Spleen (tissue), 11 donors: ENCODE results near the gene EP400. TPM values are rescaled to one million over a fixed set of nuclear protein-coding genes. Genes with fewer than 3 reads are reported as not detected.

Experiments
- DNase-seq: peaks from one replicate; pipeline ENCODE4 v3.0.0-alpha.2; 2020
- H3K27ac ChIP-seq, 8 donors: fragments of 200-600 bp; sonication (generic) in 7 of 8; 1 replicate in 4 of 8; 2 replicates in 4 of 8; pipeline versions ENCODE4 v1.5.0 to v1.8.0; 2016 to 2021; ENCODE audit warnings: inconsistent platforms in 4 of 8, mild to moderate bottlenecking in 4 of 8, moderate library complexity in 1 of 8
- H3K27me3 ChIP-seq, 7 donors: fragments of 200-600 bp; sonication (generic) in 6 of 7; replicated peaks in 1 of 7; 1 replicate in 4 of 7; 2 replicates in 3 of 7; pipeline versions ENCODE4 v1.5.0 to v1.8.0; 2016 to 2021; ENCODE audit warnings: inconsistent platforms in 3 of 7, mild to moderate bottlenecking in 1 of 7
- H3K36me3 ChIP-seq, 6 donors: fragments of 200-600 bp; sonication (generic) in 5 of 6; 1 replicate in 4 of 6; 2 replicates in 2 of 6; pipeline versions ENCODE4 v1.5.0 to v1.8.0; 2016 to 2021; ENCODE audit warnings: inconsistent platforms in 2 of 6
- H3K4me1 ChIP-seq, 6 donors: fragments of 200-600 bp; sonication (generic) in 5 of 6; 1 replicate in 3 of 6; 2 replicates in 3 of 6; pipeline versions ENCODE4 v1.5.0 to v1.8.0; 2016 to 2021; ENCODE audit warnings: inconsistent platforms in 3 of 6
- H3K4me3 ChIP-seq, 8 donors: fragments of 200-600 bp; sonication (generic) in 7 of 8; 1 replicate in 4 of 8; 2 replicates in 4 of 8; pipeline versions ENCODE4 v1.5.0 to v1.8.0; 2016 to 2021; ENCODE audit warnings: inconsistent platforms in 4 of 8, mild to moderate bottlenecking in 4 of 8, moderate library complexity in 2 of 8
- H3K9me3 ChIP-seq, 8 donors: fragments of 200-600 bp; sonication (generic) in 7 of 8; 1 replicate in 4 of 8; 2 replicates in 4 of 8; pipeline versions ENCODE4 v1.5.0 to v1.8.0; 2016 to 2021; ENCODE audit warnings: inconsistent platforms in 4 of 8
- POLR2A ChIP-seq, 3 donors: fragments of 450-650 bp; IDR thresholded peaks; one replicate each; pipeline ENCODE4 v1.5.1; 2017; ENCODE audit warnings: antibody characterized with exemption in 3 of 3, mild to moderate bottlenecking in 1 of 3
- POLR2AphosphoS5 ChIP-seq, 3 donors: sonication (generic); formaldehyde crosslinking; IDR thresholded peaks; one replicate each; pipeline ENCODE4 v1.5.1; 2017; ENCODE audit warnings: antibody characterized with exemption in 3 of 3
- WGBS, 5 donors: extraction: QIAGEN DNeasy Blood & Tissue Kit in 3 of 5; methylation state at CpG; one replicate each; pipeline versions ENCODE4 v1.1.5 to v1.1.7; 2013 to 2018; 5-methylcytosine and 5-hydroxymethylcytosine counted together
- intact Hi-C: fragments of 100-400 bp; cut with DNase I; formaldehyde crosslinking; loops from one replicate; pipeline ENCODE4 v1.15.0; 2023; ENCODE audit warnings: low total_unique reads
- polyA plus RNA-seq, 3 donors: library from polyadenylated mRNA; stranded (reverse); fragments of 200-250 nt; gene quantifications; one replicate each; pipeline ENCODE4 v1.2.1, GENCODE V29; 2013
- total RNA-seq, 7 donors: library from RNA; depleted of rRNA in 3 of 7; stranded (reverse); fragments of >200 nt in 3 of 7; fragmentation: NEBNext Ultra II Directional in 4 of 7; extraction: Animal tissue kit (Norgen Biotek cat#: 25700) in 4 of 7; gene quantifications; one replicate each; pipeline versions ENCODE4 v1.1.0 to v1.2.1, GENCODE V29; 2016 to 2021
- TF ChIP-seq, protein P1 (sequence below), 11 experiments: fragments of 200-600 bp in 7 of 11; fragments of 450-650 bp in 4 of 11; sonication (generic) in 4 of 11; IDR thresholded peaks in 8 of 11; conservative IDR thresholded peaks in 3 of 11; 1 replicate in 7 of 11; 2 replicates in 4 of 11; pipeline versions ENCODE4 v1.4.0 to v1.8.0; 2016 to 2021; ENCODE audit warnings: antibody characterized with exemption in 11 of 11, inconsistent platforms in 4 of 11, mild to moderate bottlenecking in 1 of 11
- donor health status: healthy with polysubstance abuse.
- donor health status: DM: no; HTN: no; CAD: no; lungs with moderate emphysema.
- donor health status: DM: no; HTN: no; CAD: no.
- donor health status: Bipolar disorder and iron deficiency.
- donor health status: healthy.
- donor health status: DM: no; HTN: no; CAD: no.
- donor health status: DM: yes; HTN: yes; CAD: no.

Gene EP400
- total and polyA plus RNA-seq, 10 donors = 11.8 to 70.2 (median 45.6) TPM

DNA sequence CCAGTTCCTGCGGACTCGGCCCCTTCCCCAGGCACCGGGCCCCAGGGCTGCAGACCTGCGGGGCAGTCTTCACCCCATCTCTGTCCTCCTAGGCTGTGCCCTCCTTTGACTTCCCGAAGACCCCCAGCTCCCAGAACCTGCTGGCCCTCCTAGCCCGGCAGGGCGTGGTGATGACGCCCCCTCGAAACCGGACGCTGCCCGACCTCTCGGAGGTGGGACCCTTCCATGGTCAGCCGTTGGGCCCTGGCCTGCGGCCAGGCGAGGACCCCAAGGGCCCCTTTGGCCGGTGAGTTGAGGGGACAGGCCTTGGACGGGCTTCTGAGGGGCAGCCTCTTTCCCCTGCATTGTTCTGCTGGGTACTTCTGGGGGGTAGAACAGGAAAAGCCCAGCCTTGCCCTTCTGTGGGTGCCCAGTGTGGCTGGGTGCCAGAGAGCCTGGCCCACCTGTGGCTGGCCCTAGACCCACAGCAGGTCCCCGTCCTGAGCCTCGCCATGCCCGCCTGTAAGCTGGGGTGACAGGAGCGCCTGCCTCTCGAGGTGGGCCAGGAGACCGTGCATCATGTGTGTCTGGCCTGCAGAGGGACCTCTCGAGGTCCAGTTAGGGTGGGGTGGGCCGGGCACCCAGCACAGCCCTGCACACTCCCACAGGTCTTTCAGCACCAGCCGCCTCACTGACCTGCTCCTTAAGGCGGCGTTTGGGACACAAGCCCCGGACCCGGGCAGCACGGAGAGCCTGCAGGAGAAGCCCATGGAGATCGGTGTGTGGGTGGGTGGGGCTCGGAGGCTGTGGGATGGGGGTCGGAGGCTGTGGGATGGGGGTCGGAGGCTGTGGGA is 33.2 kb upstream of the EP400 start:
- 91 to 94% (median 93%) methylated on average over 22 to 36 of the region's 36 CpGs for WGBS, 5 donors
- DNase-seq = no peak
- TF ChIP-seq, protein P1, sequence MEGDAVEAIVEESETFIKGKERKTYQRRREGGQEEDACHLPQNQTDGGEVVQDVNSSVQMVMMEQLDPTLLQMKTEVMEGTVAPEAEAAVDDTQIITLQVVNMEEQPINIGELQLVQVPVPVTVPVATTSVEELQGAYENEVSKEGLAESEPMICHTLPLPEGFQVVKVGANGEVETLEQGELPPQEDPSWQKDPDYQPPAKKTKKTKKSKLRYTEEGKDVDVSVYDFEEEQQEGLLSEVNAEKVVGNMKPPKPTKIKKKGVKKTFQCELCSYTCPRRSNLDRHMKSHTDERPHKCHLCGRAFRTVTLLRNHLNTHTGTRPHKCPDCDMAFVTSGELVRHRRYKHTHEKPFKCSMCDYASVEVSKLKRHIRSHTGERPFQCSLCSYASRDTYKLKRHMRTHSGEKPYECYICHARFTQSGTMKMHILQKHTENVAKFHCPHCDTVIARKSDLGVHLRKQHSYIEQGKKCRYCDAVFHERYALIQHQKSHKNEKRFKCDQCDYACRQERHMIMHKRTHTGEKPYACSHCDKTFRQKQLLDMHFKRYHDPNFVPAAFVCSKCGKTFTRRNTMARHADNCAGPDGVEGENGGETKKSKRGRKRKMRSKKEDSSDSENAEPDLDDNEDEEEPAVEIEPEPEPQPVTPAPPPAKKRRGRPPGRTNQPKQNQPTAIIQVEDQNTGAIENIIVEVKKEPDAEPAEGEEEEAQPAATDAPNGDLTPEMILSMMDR (IDR thresholded peaks at IDR 0.05 in 8 of 11, conservative IDR thresholded peaks at IDR 0.05 in 3 of 11) = no peak
- peak in 1 of 3 donors; percentile 37 for TF ChIP-seq POLR2AphosphoS5 (IDR thresholded peaks at IDR 0.05)
- Histone ChIP-seq H3K4me3 (no peak overlapping the region), H3K4me1 (peaks cover 5 to 17% (median 14%) of the 10 kb centered on the region in 6 donors), H3K27me3 (no peaks in the 10 kb centered on the region), H3K9me3 (no peaks in the 10 kb centered on the region), H3K36me3 (peaks cover 0 to 98% (median 83%) of the 10 kb centered on the region in 6 donors), H3K27ac (no peak overlapping the region)
- intact Hi-C loops = no loop called here

DNA sequence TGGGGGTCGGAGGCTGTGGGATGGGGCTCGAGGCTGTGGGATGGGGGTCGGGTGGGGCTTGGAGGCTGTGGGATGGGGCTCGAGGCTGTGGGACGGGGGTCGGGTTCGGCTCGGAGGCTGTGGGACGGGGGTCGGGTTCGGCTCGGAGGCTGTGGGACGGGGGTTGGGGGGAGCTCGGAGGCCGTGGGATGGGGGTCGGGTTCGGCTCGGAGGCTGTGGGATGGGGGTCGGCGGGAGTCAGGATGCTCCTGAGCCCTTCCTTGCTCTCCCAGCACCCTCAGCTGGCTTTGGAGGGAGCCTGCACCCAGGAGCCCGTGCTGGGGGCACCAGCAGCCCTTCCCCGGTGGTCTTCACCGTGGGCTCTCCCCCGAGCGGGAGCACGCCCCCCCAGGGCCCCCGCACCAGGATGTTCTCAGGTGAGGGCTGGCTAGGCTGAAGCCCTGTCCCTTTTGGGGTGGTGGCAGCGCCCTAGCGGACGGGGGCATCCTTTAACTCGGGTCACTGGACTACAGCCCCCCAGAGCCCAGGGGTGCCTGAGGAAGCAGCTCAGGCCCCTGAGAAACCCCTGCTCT is 32.5 kb upstream of the EP400 start:
- TF ChIP-seq POLR2AphosphoS5 (IDR thresholded peaks at IDR 0.05) = no peak
- TF ChIP-seq POLR2A (IDR thresholded peaks at IDR 0.05) = no peak
- TF ChIP-seq, protein P1 (IDR thresholded peaks at IDR 0.05 in 8 of 11, conservative IDR thresholded peaks at IDR 0.05 in 3 of 11) = no peak
- Histone ChIP-seq H3K4me1 (peaks cover 2 to 15% (median 9%) of the 10 kb centered on the region in 6 donors), H3K4me3 (no peak overlapping the region), H3K27me3 (no peaks in the 10 kb centered on the region), H3K9me3 (no peaks in the 10 kb centered on the region), H3K36me3 (peaks cover 0 to 98% (median 83%) of the 10 kb centered on the region in 6 donors), H3K27ac (no peak overlapping the region)
- WGBS, 5 donors = 83 to 94% (median 84%) methylated on average over 6 to 31 of the region's 31 CpGs
- no peak for DNase-seq
- intact Hi-C loops = no loop called here

DNA sequence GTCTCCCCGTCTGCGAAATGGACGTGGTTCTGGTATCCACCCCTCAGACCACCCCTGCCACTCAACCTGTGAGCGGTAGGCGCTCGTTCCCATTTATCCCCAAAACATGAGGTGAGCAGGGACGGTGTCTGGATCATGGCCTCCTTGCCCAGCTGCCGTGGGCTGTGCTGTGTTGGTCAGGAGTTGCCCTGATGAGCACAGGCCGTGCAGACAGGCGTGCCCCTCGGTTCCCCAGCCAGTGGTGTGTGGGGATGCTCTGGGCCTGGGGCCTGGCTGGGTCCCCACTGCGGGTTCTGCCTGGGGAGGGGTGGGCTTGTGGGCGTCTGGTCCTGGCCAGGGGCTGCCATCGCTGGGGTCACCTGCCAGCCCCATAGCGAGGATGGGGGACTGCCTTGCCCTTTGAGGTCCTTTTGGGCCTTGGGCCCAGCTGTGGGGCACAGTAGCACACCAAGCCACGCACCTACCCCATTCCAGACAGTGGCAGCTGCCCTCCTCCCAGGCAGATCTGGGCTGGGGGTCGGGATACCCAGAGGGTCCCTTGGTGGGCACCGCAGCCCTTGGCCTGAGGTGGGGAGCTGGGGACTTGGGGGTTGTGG is 31.9 kb upstream of the EP400 start:
- no peak overlapping the region for H3K4me3 ChIP-seq
- intact Hi-C loops = no loop called here
- no peaks in the 10 kb centered on the region for H3K9me3 ChIP-seq
- TF ChIP-seq POLR2AphosphoS5 (IDR thresholded peaks at IDR 0.05) (peak in 1 of 3 donors; percentile 33), POLR2A (IDR thresholded peaks at IDR 0.05) (no peak)
- TF ChIP-seq, protein P1 (IDR thresholded peaks at IDR 0.05 in 8 of 11, conservative IDR thresholded peaks at IDR 0.05 in 3 of 11) = no peak
- H3K27me3 ChIP-seq = no peaks in the 10 kb centered on the region
- DNase-seq = no peak
- H3K27ac ChIP-seq = no peak overlapping the region
- peaks cover 0 to 98% (median 79%) of the 10 kb centered on the region in 6 donors for H3K36me3 ChIP-seq
- peaks cover 0 to 14% (median 8%) of the 10 kb centered on the region in 6 donors for H3K4me1 ChIP-seq
- WGBS, 5 donors = 92 to 100% (median 95%) methylated on average over 1 to 18 of the region's 18 CpGs
